K562 (cell line): Measurements from ENCODE around the gene AJM1. TPM values are rescaled to one million over a fixed set of nuclear protein-coding genes. Genes with fewer than 3 reads are reported as not detected.

Experiments used
- ATAC-seq: fragments of 200-7000 bp; cut with Tn5 transposase; 3 replicates; pipeline ENCODE4 v1.9.1; 2020; ENCODE audit warnings: moderate library complexity
- BruUV-seq: library from RNA; stranded (reverse); fragments of 400-500 nt; replicated peaks from 2 replicates; lab custom pipeline; 2021; lab: Mats Ljungman, UMichigan
- CTCF ChIA-PET: fragments of 300-600 bp; formaldehyde crosslinking; extraction: SDS; loops from one replicate; lab custom pipeline; 2021; ENCODE audit warnings: low intra/inter-chr PET ratio; lab: Yijun Ruan, JAX
- POLR2A ChIA-PET: fragments of 300-600, 350-650 bp; sonication (Branson Sonifier 250); formaldehyde crosslinking; extraction: SDS; loops from one replicate; lab custom pipeline; 2021; ENCODE audit warnings: antibody characterized with exemption, inconsistent platforms; lab: Yijun Ruan, JAX
- DNase-seq, 4 experiments: peaks; one replicate each; pipeline versions ENCODE4 v3.0.0 to v3.0.0-alpha.2; 2011 to 2018; ENCODE audit warnings: low spot score in 3 of 4, mixed read lengths in 3 of 4; ENCODE audit errors: extremely low read depth in 1 of 4
- FAIRE-seq: peaks from 2 replicates; lab custom pipeline; 2011; peaks lifted over from hg19 to GRCh38; lab: Jason Lieb, UNC
- H2AFZ ChIP-seq: 2 replicates; pipeline ENCODE4 v1.6.0; 2011; ENCODE audit warnings: low read depth, low read length, control low read depth, inconsistent platforms
- H3K27ac ChIP-seq: fragments of 200-600 bp; 3 replicates; pipeline ENCODE4 v1.8.0; 2011; ENCODE audit warnings: low read depth, mild to moderate bottlenecking, control low read depth, inconsistent platforms, low read length, moderate library complexity, mixed read lengths; ENCODE audit errors: extremely low read depth
- H3K27me3 ChIP-seq, 2 experiments: fragments of 300-600 bp in 1 of 2; 2 replicates in 1 of 2; 3 replicates in 1 of 2; pipeline versions ENCODE4 v1.6.0 to v1.8.0; 2011; ENCODE audit warnings: inconsistent platforms in 2 of 2, low read length in 2 of 2, mild to moderate bottlenecking in 1 of 2, mixed read lengths in 1 of 2, moderate library complexity in 1 of 2; ENCODE audit not compliant: control insufficient read depth in 2 of 2, insufficient read depth in 2 of 2
- H3K36me3 ChIP-seq: fragments of 300-600 bp; 3 replicates; pipeline ENCODE4 v1.8.0; 2011; ENCODE audit warnings: mild to moderate bottlenecking, low read length, inconsistent platforms; ENCODE audit not compliant: control insufficient read depth, insufficient read depth
- H3K4me1 ChIP-seq, 2 experiments: fragments of 200-600 bp in 1 of 2; replicated peaks in 1 of 2; 2 replicates in 1 of 2; 3 replicates in 1 of 2; pipeline versions ENCODE4 v1.5.1 to v1.8.0; 2011; ENCODE audit warnings: inconsistent platforms in 2 of 2, low read length in 2 of 2, mild to moderate bottlenecking in 1 of 2, mixed read lengths in 1 of 2, moderate library complexity in 1 of 2; ENCODE audit not compliant: control insufficient read depth in 2 of 2, insufficient read depth in 2 of 2
- H3K4me2 ChIP-seq: 2 replicates; pipeline ENCODE4 v1.6.1; 2011; ENCODE audit warnings: low read length, control low read depth, inconsistent platforms, mixed read lengths; ENCODE audit not compliant: insufficient read depth
- H3K4me3 ChIP-seq: fragments of 200-600 bp; sonication (generic), shearing (Covaris generic); 2 replicates; pipeline ENCODE4 v1.5.1; 2016; ENCODE audit warnings: control low read depth, inconsistent platforms
- H3K79me2 ChIP-seq: fragments of 200-600 bp; 3 replicates; pipeline ENCODE4 v1.8.0; 2011; ENCODE audit warnings: low read length, inconsistent platforms; ENCODE audit not compliant: control insufficient read depth, insufficient read depth
- H3K9ac ChIP-seq, 2 experiments: 2 replicates each; pipeline versions ENCODE4 v1.6.0 to v1.6.1; 2011; ENCODE audit warnings: low read depth in 2 of 2, low read length in 2 of 2, control low read depth in 1 of 2, inconsistent platforms in 1 of 2, mild to moderate bottlenecking in 1 of 2, mixed read lengths in 1 of 2; ENCODE audit not compliant: insufficient read depth in 1 of 2
- H3K9me1 ChIP-seq: one replicate; pipeline ENCODE4 v1.6.0; 2011; ENCODE audit warnings: inconsistent platforms, mild to moderate bottlenecking, low read length, moderate library complexity; ENCODE audit not compliant: control insufficient read depth, insufficient read depth
- H3K9me3 ChIP-seq: replicated peaks from 2 replicates; pipeline ENCODE4 v1.5.1; 2011; ENCODE audit warnings: low read depth, low read length, inconsistent platforms; ENCODE audit not compliant: control insufficient read depth, insufficient read depth
- H4K20me1 ChIP-seq: replicated peaks from 2 replicates; pipeline ENCODE4 v1.6.1; 2011; ENCODE audit warnings: low read length, inconsistent platforms, mixed read lengths; ENCODE audit not compliant: control insufficient read depth, insufficient read depth
- DNMT1 ChIP-seq: fragments of 450-650 bp; IDR thresholded peaks from 2 replicates; pipeline ENCODE4 v1.6.1; 2016; ENCODE audit warnings: antibody characterized with exemption, mild to moderate bottlenecking
- DPF2 ChIP-seq: fragments of 450-650 bp; IDR thresholded peaks from 2 replicates; pipeline ENCODE4 v1.6.1; 2016
- E2F3 ChIP-seq: fragments of 250-450 bp; sonication (Bioruptor Pico); IDR thresholded peaks from 2 replicates; pipeline ENCODE4 v1.4.0; 2020; ENCODE audit warnings: mild to moderate bottlenecking
- EHMT2 ChIP-seq: fragments of 450-650 bp; IDR thresholded peaks from 2 replicates; pipeline ENCODE4 v1.6.1; 2018; ENCODE audit warnings: antibody characterized with exemption
- EWSR1 ChIP-seq: fragments of 450-650 bp; IDR thresholded peaks from 2 replicates; pipeline ENCODE4 v1.6.1; 2018; ENCODE audit warnings: borderline replicate concordance, mild to moderate bottlenecking, low read depth, moderate library complexity; ENCODE audit not compliant: partially characterized antibody
- FOXA3 ChIP-seq, 2 experiments: fragments of 450-650 bp in 1 of 2; sonication (generic) in 1 of 2; formaldehyde crosslinking; IDR thresholded peaks in 1 of 2; conservative IDR thresholded peaks in 1 of 2; 2 replicates each; pipeline versions ENCODE4 v1.4.0 to v1.8.0; 2020 to 2022; ENCODE audit warnings: mild to moderate bottlenecking in 2 of 2, missing genetic modification reagents in 1 of 2
- HDAC1 ChIP-seq, 2 experiments: fragments of 450-650 bp; IDR thresholded peaks; 2 replicates each; pipeline ENCODE4 v1.6.1; 2016 to 2017; ENCODE audit warnings: inconsistent platforms in 1 of 2, mild to moderate bottlenecking in 1 of 2, moderate library complexity in 1 of 2
- HMG20A ChIP-seq: fragments of 450-650 bp; formaldehyde crosslinking; conservative IDR thresholded peaks from 2 replicates; pipeline ENCODE4 v1.4.0; 2020; ENCODE audit warnings: mild to moderate bottlenecking, mixed read lengths
- HNRNPK ChIP-seq: fragments of 200-400 bp; formaldehyde crosslinking; IDR thresholded peaks from one replicate; pipeline ENCODE4 v1.6.1; 2018; ENCODE audit warnings: mild to moderate bottlenecking, low read depth, low read length; ENCODE audit not compliant: poor library complexity, severe bottlenecking
- MEIS2 ChIP-seq: fragments of 450-650 bp; IDR thresholded peaks from 2 replicates; pipeline ENCODE4 v1.6.1; 2014; ENCODE audit warnings: mild to moderate bottlenecking; ENCODE audit not compliant: partially characterized antibody
- NCOR1 ChIP-seq: fragments of 450-650 bp; IDR thresholded peaks from 2 replicates; pipeline ENCODE4 v1.6.1; 2016; ENCODE audit warnings: mild to moderate bottlenecking, moderate library complexity
- OTX1 ChIP-seq: fragments of 450-650 bp; formaldehyde crosslinking; IDR thresholded peaks from 2 replicates; pipeline ENCODE4 v1.4.0; 2022; ENCODE audit warnings: mild to moderate bottlenecking
- POU5F1 ChIP-seq: fragments of 150-350 bp; IDR thresholded peaks from 2 replicates; pipeline ENCODE4 v1.6.1; 2014; ENCODE audit warnings: borderline replicate concordance, low read length, low read depth, mild to moderate bottlenecking; ENCODE audit not compliant: partially characterized antibody
- RBM17 ChIP-seq: fragments of 200-400 bp; formaldehyde crosslinking; IDR thresholded peaks from 2 replicates; pipeline ENCODE4 v1.6.1; 2017; ENCODE audit warnings: low read depth, mild to moderate bottlenecking, low read length, borderline replicate concordance
- RBM25 ChIP-seq: fragments of 200-400 bp; formaldehyde crosslinking; IDR thresholded peaks from 2 replicates; pipeline ENCODE4 v1.6.1; 2018; ENCODE audit warnings: low read length, low read depth, moderate library complexity; ENCODE audit not compliant: severe bottlenecking
- ZBED1 ChIP-seq: IDR thresholded peaks from 2 replicates; pipeline ENCODE4 v1.6.1; 2014
- ZNF785 ChIP-seq: fragments of 250-450 bp; sonication (Bioruptor Pico); IDR thresholded peaks from 2 replicates; pipeline ENCODE4 v1.4.0; 2020; ENCODE audit warnings: mild to moderate bottlenecking
- WGBS: fragments of 100-300 bp; shearing (Covaris generic); methylation state at CpG from one replicate; pipeline ENCODE4 v1.1.6; 2016; ENCODE audit warnings: low coverage, mixed read lengths; ENCODE audit not compliant: insufficient coverage; ENCODE audit errors: missing lambda C conversion rate; 5-methylcytosine and 5-hydroxymethylcytosine counted together
- in situ Hi-C: fragments of 300-500 bp; cut with MboI; formaldehyde crosslinking; loops from 4 replicates; pipeline ENCODE4 v1.15.0; 2018; ENCODE audit warnings: inconsistent platforms, mixed read lengths
- intact Hi-C: fragments of 100-400 bp; cut with micrococcal nuclease; formaldehyde crosslinking; loops from 2 replicates; pipeline ENCODE4 v1.14.2; 2022
- polyA plus RNA-seq, 8 experiments: library from polyadenylated mRNA; depleted of rRNA in 4 of 8; stranded (reverse) in 5 of 8; unstranded in 3 of 8; fragments of >200 nt; fragmentation: Nextera tagmentation in 2 of 8; fragmentation: Illumina TruSeq in 1 of 8; extraction: Ambion mirVana in 2 of 8; extraction: Trizol in 1 of 8; gene quantifications; 2 replicates each; pipeline versions ENCODE4 v1.2.1 to v1.2.3, GENCODE V29; 2011 to 2014; ENCODE audit warnings: inconsistent platforms in 1 of 8, missing spikeins in 1 of 8
- total RNA-seq, 7 experiments: library from RNA; depleted of rRNA in 6 of 7; stranded (reverse); fragments of >200 nt in 6 of 7; fragmentation: Illumina TruSeq in 2 of 7; extraction: Trizol in 2 of 7; gene quantifications; 2 replicates each; pipeline versions ENCODE4 v1.2.1 to v1.2.3, GENCODE V29; 2011 to 2021; ENCODE audit warnings: low replicate concordance in 1 of 7
- TF ChIP-seq, protein P1 (sequence below): fragments of 450-650 bp; formaldehyde crosslinking; IDR thresholded peaks from 2 replicates; pipeline ENCODE4 v1.4.0; 2020; ENCODE audit warnings: mild to moderate bottlenecking
- TF ChIP-seq, protein P2 (sequence below): fragments of 250-450 bp; sonication (Bioruptor Pico); IDR thresholded peaks from 2 replicates; pipeline ENCODE4 v1.5.0; 2021
- TF ChIP-seq, protein P3 (sequence below): sonication (generic); formaldehyde crosslinking; IDR thresholded peaks from 2 replicates; pipeline ENCODE4 v1.8.1; 2023; ENCODE audit warnings: mild to moderate bottlenecking, missing genetic modification reagents

AJM1 gene
- total and polyA plus RNA-seq, 9 of the 15 experiments (the other 6 are each of a cell fraction or from before 2014, with no cell fraction given), result 0.01 to 3.7 (median 0.65) TPM; not detected in 1

DNA sequence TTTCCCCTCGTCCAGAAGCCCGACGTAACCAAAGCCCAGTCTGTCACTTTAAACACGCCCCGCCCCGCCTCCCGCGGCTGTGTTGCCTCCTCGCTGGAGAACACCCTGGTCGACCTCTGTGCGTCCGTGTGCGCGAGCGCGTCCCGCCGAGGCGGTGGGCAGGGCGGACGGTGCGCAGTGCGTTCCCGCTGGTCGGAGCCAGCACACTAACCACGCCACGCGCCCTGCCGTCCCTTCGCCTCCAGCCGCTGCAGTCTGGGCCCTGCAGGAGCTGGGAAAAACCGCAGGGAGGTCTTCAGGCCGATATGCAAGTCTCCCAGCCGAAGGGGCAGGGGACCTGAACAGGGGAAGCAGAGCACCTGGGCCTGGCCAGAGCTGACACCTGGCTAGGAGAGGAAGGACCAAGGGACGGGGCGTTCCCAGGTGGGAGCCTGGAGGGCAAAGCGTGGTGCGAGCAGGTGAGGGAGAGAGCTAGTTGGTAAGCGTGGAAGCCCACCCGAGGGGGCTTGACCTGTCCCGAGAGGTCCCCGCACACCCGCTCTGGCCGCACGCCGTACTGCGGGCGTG lies 5.6 kb downstream of the AJM1 start:
- BruUV-seq, result TSS peak; percentile 34
- in situ Hi-C loops (no loop called here), intact Hi-C loops (loop anchor here (2.0 to 5.0 kb wide), 2 partner anchors 57 to 94 kb away; partner anchors contain the start of genes FBXW5 and TMEM141)
- H3K79me2 ChIP-seq, result peaks cover 27% of the 10 kb centered on the region
- peak; percentile 96 for FAIRE-seq
- H3K9me3 ChIP-seq, result no peaks in the 10 kb centered on the region
- ChIA-PET CTCF (no interaction called here), POLR2A (interaction anchor here (0.6 to 1.8 kb wide), 17 partner anchors 8 to 697 kb away, joined by 3 to 8 read pairs (median 4); partner anchors contain the start of genes EDF1, SAPCD2 and TRAF2)
- peaks cover 25% of the 10 kb centered on the region; the same call in 1 of the 3 replicates for H3K36me3 ChIP-seq
- H3K27ac ChIP-seq, result peak overlapping the region; percentile 89
- H2AFZ ChIP-seq, result peak overlapping the region; percentile 91
- H3K27me3 ChIP-seq, result no peaks in the 10 kb centered on the region
- peak overlapping the region; percentile 95 for H3K4me3 ChIP-seq
- ATAC-seq, result peak; percentile 74
- DNase-seq, result peak; percentile 47 to 92 (median 60)
- WGBS, result under 1% methylated on average over 45 of the region's 48 CpGs
- H3K4me2 ChIP-seq, result peak overlapping the region; percentile 97
- H3K9me1 ChIP-seq, result no peaks in the 10 kb centered on the region
- H3K4me1 ChIP-seq, result peaks cover 13 to 85% of the 10 kb centered on the region in 2 experiments; a peak in 4 of 5 replicates
- H4K20me1 ChIP-seq, result 0 out of 2 replicates have a peak, but pooled peaks cover 5% of the 10 kb centered on the region
- H3K9ac ChIP-seq, result peak overlapping the region; percentile 92 to 97
- TF ChIP-seq MEIS2 (peak; percentile 51), RBM25 (no peak), RBM17 (no peak), ZNF785 (no peak), EWSR1 (no peak), ZBED1 (no peak), E2F3 (CRISPR knock-in tag) (no peak), DNMT1 (no peak), POU5F1 (no peak), HNRNPK (no peak), OTX1 (CRISPR knock-in tag) (no peak), DPF2 (no peak), EHMT2 (no peak), HDAC1 (IDR thresholded peaks at IDR 0.05) (0 out of 4 replicates have a peak, but pooled peaks of 1 of the 2 experiments have one; percentile 69), HMG20A (CRISPR knock-in tag) (no peak), NCOR1 (no peak), FOXA3 (CRISPR knock-in tag; conservative IDR thresholded peaks at IDR 0.05 in 1 of 2, IDR thresholded peaks at IDR 0.05 in 1 of 2) (no peak)
- TF ChIP-seq, protein P1, sequence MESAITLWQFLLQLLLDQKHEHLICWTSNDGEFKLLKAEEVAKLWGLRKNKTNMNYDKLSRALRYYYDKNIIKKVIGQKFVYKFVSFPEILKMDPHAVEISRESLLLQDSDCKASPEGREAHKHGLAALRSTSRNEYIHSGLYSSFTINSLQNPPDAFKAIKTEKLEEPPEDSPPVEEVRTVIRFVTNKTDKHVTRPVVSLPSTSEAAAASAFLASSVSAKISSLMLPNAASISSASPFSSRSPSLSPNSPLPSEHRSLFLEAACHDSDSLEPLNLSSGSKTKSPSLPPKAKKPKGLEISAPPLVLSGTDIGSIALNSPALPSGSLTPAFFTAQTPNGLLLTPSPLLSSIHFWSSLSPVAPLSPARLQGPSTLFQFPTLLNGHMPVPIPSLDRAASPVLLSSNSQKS (CRISPR knock-in tag), result no peak
- TF ChIP-seq, protein P2, sequence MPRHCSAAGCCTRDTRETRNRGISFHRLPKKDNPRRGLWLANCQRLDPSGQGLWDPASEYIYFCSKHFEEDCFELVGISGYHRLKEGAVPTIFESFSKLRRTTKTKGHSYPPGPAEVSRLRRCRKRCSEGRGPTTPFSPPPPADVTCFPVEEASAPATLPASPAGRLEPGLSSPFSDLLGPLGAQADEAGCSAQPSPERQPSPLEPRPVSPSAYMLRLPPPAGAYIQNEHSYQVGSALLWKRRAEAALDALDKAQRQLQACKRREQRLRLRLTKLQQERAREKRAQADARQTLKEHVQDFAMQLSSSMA, result no peak
- TF ChIP-seq, protein P3, sequence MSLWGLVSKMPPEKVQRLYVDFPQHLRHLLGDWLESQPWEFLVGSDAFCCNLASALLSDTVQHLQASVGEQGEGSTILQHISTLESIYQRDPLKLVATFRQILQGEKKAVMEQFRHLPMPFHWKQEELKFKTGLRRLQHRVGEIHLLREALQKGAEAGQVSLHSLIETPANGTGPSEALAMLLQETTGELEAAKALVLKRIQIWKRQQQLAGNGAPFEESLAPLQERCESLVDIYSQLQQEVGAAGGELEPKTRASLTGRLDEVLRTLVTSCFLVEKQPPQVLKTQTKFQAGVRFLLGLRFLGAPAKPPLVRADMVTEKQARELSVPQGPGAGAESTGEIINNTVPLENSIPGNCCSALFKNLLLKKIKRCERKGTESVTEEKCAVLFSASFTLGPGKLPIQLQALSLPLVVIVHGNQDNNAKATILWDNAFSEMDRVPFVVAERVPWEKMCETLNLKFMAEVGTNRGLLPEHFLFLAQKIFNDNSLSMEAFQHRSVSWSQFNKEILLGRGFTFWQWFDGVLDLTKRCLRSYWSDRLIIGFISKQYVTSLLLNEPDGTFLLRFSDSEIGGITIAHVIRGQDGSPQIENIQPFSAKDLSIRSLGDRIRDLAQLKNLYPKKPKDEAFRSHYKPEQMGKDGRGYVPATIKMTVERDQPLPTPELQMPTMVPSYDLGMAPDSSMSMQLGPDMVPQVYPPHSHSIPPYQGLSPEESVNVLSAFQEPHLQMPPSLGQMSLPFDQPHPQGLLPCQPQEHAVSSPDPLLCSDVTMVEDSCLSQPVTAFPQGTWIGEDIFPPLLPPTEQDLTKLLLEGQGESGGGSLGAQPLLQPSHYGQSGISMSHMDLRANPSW (CRISPR knock-in tag), result no peak
